ENCODE data around the gene GORASP1. TPM values are rescaled to one million over a fixed set of nuclear protein-coding genes. Genes with fewer than 3 reads are reported as not detected.
A peak's percentile ranks its signal among the peaks of the same experiment; 100 is the strongest.

Gene GORASP1
- total and polyA plus RNA-seq, 2 of the 13 experiments (the other 11 are each of a cell fraction or from before 2014, with no cell fraction given): 36.4 to 39.8 TPM

- no peak for TF ChIP-seq THYN1 (CRISPR knock-in tag; IDR thresholded peaks at IDR 0.05; ENCODE audit: borderline replicate concordance, low read depth)
- no peak for TF ChIP-seq STAT5B (CRISPR knock-in tag; IDR thresholded peaks at IDR 0.05)
- TF ChIP-seq NRL (CRISPR knock-in tag; IDR thresholded peaks at IDR 0.05; ENCODE audit: borderline replicate concordance): no peak
- TF ChIP-seq ZMYM3 (CRISPR knock-in tag; IDR thresholded peaks at IDR 0.05): peak; percentile 78
- TF ChIP-seq ZNF256 (CRISPR knock-in tag; conservative IDR thresholded peaks at IDR 0.05): no peak
- TF ChIP-seq TOPORS (CRISPR knock-in tag; IDR thresholded peaks at IDR 0.05): no peak
- TF ChIP-seq ZNF121 (CRISPR knock-in tag; IDR thresholded peaks at IDR 0.05): no peak
- no peak for TF ChIP-seq E2F2 (CRISPR knock-in tag; IDR thresholded peaks at IDR 0.05; ENCODE audit: borderline replicate concordance)
- no peak for TF ChIP-seq SNRNP70 (IDR thresholded peaks at IDR 0.05; ENCODE audit: low read depth, low read length)
- no peak for TF ChIP-seq ZNF343 (CRISPR knock-in tag; IDR thresholded peaks at IDR 0.05)
- no peak for TF ChIP-seq ZNF432 (CRISPR knock-in tag; IDR thresholded peaks at IDR 0.05; ENCODE audit: borderline replicate concordance)
- TF ChIP-seq ZIK1 (CRISPR knock-in tag; IDR thresholded peaks at IDR 0.05; ENCODE audit: borderline replicate concordance, low read depth): no peak
- TF ChIP-seq ZFP91 (CRISPR knock-in tag; IDR thresholded peaks at IDR 0.05; ENCODE audit: borderline replicate concordance): peak; percentile 54; the same call in 1 of the 2 replicates
- TF ChIP-seq CC2D1A (CRISPR knock-in tag; IDR thresholded peaks at IDR 0.05): no peak; the same call in 1 of the 2 replicates
- no peak for TF ChIP-seq ETV6 (CRISPR knock-in tag; conservative IDR thresholded peaks at IDR 0.05)
- TF ChIP-seq SP1 (IDR thresholded peaks at IDR 0.05): no peak
- TF ChIP-seq SP1 (CRISPR knock-in tag; IDR thresholded peaks at IDR 0.05): no peak
- no peak for TF ChIP-seq ZNF549 (CRISPR knock-in tag; IDR thresholded peaks at IDR 0.05)
- no peak for TF ChIP-seq PAWR (CRISPR knock-in tag; IDR thresholded peaks at IDR 0.05; ENCODE audit: borderline replicate concordance)
- TF ChIP-seq KDM3A (CRISPR knock-in tag; IDR thresholded peaks at IDR 0.05; ENCODE audit: low read depth): no peak
- TF ChIP-seq SKI (IDR thresholded peaks at IDR 0.05; ENCODE audit: partially characterized antibody): no peak
- TF ChIP-seq ATF7-NPFF (CRISPR knock-in tag; IDR thresholded peaks at IDR 0.05; ENCODE audit: low read depth): 0 out of 2 replicates have a peak, but pooled peaks have one; percentile 36
- TF ChIP-seq CBX2 (IDR thresholded peaks at IDR 0.05; ENCODE audit: low read depth, low read length): no peak
- TF ChIP-seq CBX2 (CRISPR knock-in tag; IDR thresholded peaks at IDR 0.05; ENCODE audit: low read depth): no peak
- TF ChIP-seq THAP7 (CRISPR knock-in tag; IDR thresholded peaks at IDR 0.05): no peak
- no peak for TF ChIP-seq ZBTB21 (CRISPR knock-in tag; IDR thresholded peaks at IDR 0.05)
- TF ChIP-seq ATF4 (CRISPR knock-in tag; IDR thresholded peaks at IDR 0.05): no peak
- no peak for TF ChIP-seq ZNF3 (CRISPR knock-in tag; IDR thresholded peaks at IDR 0.05)
- TF ChIP-seq U2AF1 (optimal IDR thresholded peaks at IDR 0.05; ENCODE audit: low read depth, low read length): no peak
These were observed 47.0 kb upstream of the GORASP1 start (continued) for GRCh38 chr3:39154280-39155021.
